Right lobe of liver (tissue), 6 donors: Measurements from ENCODE around the gene SCGB1C2. TPM values are rescaled to one million over a fixed set of nuclear protein-coding genes. Genes with fewer than 3 reads are reported as not detected.
A peak's percentile ranks its signal among the peaks of the same experiment; 100 is the strongest.

ENCODE experiments used
- ATAC-seq, 4 donors: fragments of 200-7000 bp; cut with Tn5 transposase; one replicate each; pipeline ENCODE4 v1.9.1; 2020; ENCODE audit warnings: mild to moderate bottlenecking in 4 of 4, moderate library complexity in 4 of 4
- DNase-seq, 3 donors: peaks; one replicate each; pipeline ENCODE4 v3.0.0-alpha.2; 2020
- H3K27ac ChIP-seq, 3 donors: fragments of 200-600 bp; one replicate each; pipeline ENCODE4 v1.8.0; 2022
- H3K27me3 ChIP-seq, 2 donors: fragments of 200-600 bp; one replicate each; pipeline ENCODE4 v1.8.0; 2022
- H3K36me3 ChIP-seq, 4 donors: fragments of 200-600 bp; sonication (generic) in 1 of 4; one replicate each; pipeline versions ENCODE4 v1.5.1 to v1.8.0; 2017 to 2022; ENCODE audit warnings: control low read depth in 1 of 4
- H3K4me1 ChIP-seq, 4 donors: fragments of 200-600 bp; sonication (generic) in 1 of 4; one replicate each; pipeline versions ENCODE4 v1.5.1 to v1.8.0; 2017 to 2022; ENCODE audit warnings: control low read depth in 1 of 4
- H3K4me3 ChIP-seq, 3 donors: fragments of 200-600 bp; one replicate each; pipeline ENCODE4 v1.8.0; 2022
- H3K9me3 ChIP-seq, 4 donors: fragments of 200-600 bp; sonication (generic) in 1 of 4; one replicate each; pipeline versions ENCODE4 v1.5.1 to v1.8.0; 2017 to 2022; ENCODE audit warnings: control low read depth in 1 of 4
- POLR2A ChIP-seq: fragments of 450-650 bp; IDR thresholded peaks from one replicate; pipeline ENCODE4 v1.6.1; 2017; ENCODE audit warnings: antibody characterized with exemption, mild to moderate bottlenecking
- WGBS: methylation state at CpG from one replicate; pipeline ENCODE4 v1.1.6; 2018; ENCODE audit warnings: low coverage, low lambda C conversion rate; ENCODE audit not compliant: insufficient coverage; ENCODE audit errors: missing lambda C conversion rate; 5-methylcytosine and 5-hydroxymethylcytosine counted together
- intact Hi-C, 2 donors: fragments of 100-400 bp; cut with DNase I; formaldehyde crosslinking; loops; one replicate each; pipeline versions ENCODE4 v1.11.2 to v1.14.1; 2022
- total RNA-seq, 6 experiments: library from RNA; depleted of rRNA in 2 of 6; stranded (reverse); fragments of >200 nt in 2 of 6; fragmentation: NEBNext Ultra II Directional in 3 of 6; extraction: Animal tissue kit (Norgen Biotek cat#: 25700) in 3 of 6; gene quantifications; one replicate each; pipeline versions ENCODE4 v1.1.0 to v1.2.4, GENCODE V29; 2016 to 2023
- TF ChIP-seq, protein P1 (sequence below), 4 donors: fragments of 200-600 bp in 3 of 4; fragments of 450-650 bp in 1 of 4; IDR thresholded peaks; one replicate each; pipeline versions ENCODE4 v1.5.1 to v1.8.0; 2016 to 2022; ENCODE audit warnings: antibody characterized with exemption in 4 of 4, mild to moderate bottlenecking in 2 of 4
- donor health status: DM: no; HTN: yes; CAD: no.
- donor health status: DM: no; HTN: no; CAD: no.
- donor health status: DM: no; HTN: no; CAD: no.
- donor health status: DM: no; HTN: yes; CAD: no.
- donor health status: DM: no; HTN: yes; CAD: no.

The SCGB1C2 gene
- total RNA-seq, 6 experiments from 2014 or later, result not detected

DNA sequence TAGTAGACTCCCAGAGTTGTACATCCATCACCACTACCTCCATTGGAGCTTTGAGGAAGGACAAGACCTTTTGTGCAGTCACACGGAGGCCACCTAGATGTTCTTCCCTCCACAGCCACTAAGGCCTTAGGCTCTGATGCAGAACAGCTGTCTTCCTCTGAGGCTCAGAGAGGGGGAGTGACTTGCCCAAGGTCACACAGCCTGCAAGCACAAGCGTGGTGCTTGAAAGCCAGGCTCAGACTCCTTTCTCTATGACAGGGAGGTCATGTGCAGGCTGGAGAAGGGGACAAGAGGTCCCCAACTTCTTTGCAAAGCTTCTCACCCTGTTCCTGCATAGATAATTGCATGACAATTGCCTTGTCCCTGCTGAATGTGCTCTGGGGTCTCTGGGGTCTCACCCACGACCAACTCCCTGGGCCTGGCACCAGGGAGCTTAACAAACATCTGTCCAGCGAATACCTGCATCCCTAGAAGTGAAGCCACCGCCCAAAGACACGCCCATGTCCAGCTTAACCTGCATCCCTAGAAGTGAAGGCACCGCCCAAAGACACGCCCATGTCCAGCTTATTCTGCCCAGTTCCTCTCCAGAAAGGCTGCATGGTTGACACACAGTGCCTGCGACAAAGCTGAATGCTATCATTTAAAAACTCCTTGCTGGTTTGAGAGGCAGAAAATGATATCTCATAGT lies 12.7 kb downstream of the SCGB1C2 start:
- Histone ChIP-seq H3K9me3 (no peaks in the 10 kb centered on the region), H3K4me1 (peaks cover 0 to 5% (median 0%) of the 10 kb centered on the region in 4 donors), H3K36me3 (no peaks in the 10 kb centered on the region), H3K27ac (no peak overlapping the region), H3K4me3 (no peak overlapping the region), H3K27me3 (no peaks in the 10 kb centered on the region)
- 92% methylated on average over 8 of the region's 9 CpGs for WGBS
- TF ChIP-seq POLR2A, result no peak
- TF ChIP-seq, protein P1, sequence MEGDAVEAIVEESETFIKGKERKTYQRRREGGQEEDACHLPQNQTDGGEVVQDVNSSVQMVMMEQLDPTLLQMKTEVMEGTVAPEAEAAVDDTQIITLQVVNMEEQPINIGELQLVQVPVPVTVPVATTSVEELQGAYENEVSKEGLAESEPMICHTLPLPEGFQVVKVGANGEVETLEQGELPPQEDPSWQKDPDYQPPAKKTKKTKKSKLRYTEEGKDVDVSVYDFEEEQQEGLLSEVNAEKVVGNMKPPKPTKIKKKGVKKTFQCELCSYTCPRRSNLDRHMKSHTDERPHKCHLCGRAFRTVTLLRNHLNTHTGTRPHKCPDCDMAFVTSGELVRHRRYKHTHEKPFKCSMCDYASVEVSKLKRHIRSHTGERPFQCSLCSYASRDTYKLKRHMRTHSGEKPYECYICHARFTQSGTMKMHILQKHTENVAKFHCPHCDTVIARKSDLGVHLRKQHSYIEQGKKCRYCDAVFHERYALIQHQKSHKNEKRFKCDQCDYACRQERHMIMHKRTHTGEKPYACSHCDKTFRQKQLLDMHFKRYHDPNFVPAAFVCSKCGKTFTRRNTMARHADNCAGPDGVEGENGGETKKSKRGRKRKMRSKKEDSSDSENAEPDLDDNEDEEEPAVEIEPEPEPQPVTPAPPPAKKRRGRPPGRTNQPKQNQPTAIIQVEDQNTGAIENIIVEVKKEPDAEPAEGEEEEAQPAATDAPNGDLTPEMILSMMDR (IDR thresholded peaks at IDR 0.05), result no peak
- peak in 2 of 3 donors; percentile 15 to 27 for DNase-seq
- intact Hi-C loops, result no loop called here
- ATAC-seq, result no peak

DNA sequence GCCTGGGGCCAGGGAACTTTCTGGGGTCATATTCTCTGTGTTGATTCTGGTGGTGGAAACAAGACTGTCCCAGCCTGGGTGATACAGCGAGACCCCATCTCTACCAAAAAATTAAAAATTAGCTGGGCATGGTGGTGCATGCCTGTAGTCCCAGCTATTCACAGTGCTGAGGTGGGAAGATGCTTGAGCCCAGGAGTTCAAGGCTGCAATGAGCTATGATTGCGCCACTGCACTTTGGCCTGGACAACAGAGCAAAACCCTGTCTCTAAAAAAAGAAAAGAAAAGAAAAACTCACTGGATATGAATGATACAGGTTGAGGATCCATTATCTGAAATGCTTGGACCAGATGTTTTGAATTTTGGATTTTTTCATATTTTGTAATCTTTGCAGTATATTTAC lies 13.6 kb downstream of the SCGB1C2 start:
- Histone ChIP-seq H3K9me3 (no peaks in the 10 kb centered on the region), H3K4me1 (peaks cover 0 to 5% (median 0%) of the 10 kb centered on the region in 4 donors), H3K27ac (no peak overlapping the region), H3K36me3 (no peaks in the 10 kb centered on the region), H3K27me3 (no peaks in the 10 kb centered on the region), H3K4me3 (no peak overlapping the region)
- peak; percentile 33 to 68 (median 64) for DNase-seq
- no peak for TF ChIP-seq POLR2A
- intact Hi-C loops, result no loop called here
- WGBS, result 42% methylated on average over 2 of the region's 2 CpGs
- peak; percentile 64 to 85 (median 73) for ATAC-seq

DNA sequence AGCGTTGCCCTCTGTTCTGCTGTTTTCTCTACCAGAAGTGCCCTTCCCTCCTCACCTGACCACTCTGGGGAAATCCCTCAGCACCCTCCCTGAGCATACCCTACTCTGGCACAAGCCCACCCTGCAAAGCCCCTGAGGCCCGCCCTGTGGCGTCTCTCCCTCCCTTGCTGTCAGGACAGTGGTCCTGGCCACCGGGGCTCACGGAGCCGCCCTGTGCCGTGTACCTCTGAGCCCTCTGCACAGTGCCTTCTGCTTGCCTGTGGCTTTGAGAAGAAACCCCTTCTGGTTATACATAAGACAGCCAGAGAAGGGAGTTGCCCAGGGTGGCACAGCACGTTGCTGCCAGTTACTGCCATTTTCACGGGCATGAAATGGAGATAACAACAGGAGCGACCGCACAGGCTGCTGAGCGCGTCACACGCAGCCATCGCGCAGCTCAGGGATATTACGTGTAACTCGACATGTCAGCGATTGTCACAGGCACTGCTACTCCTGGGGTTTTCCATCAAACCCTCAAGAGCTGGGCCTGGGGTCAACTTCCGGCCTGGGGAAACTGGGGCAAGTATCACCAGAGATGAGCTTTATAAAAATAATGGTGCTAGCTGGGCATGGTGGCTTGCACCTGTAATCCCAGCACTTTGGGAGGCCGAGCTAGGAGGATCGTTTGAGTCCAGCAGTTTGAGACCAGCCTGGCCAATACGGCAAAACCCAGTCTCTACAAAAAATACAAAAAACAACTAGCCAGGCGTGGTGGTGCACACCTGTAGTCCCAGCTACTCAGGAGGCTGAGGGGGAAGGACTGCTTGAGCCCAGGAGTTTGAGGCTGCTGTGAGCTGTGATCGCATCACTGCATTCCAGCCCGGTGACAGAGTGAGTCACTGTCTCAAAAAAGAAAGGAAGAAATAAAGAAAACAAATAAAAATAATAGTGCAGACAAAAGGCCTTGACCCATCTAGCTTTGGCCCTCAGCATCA lies 14.8 kb downstream of the SCGB1C2 start:
- intact Hi-C loops, result no loop called here
- Histone ChIP-seq H3K4me3 (no peak overlapping the region), H3K4me1 (peaks cover 0 to 5% (median 0%) of the 10 kb centered on the region in 4 donors), H3K36me3 (no peaks in the 10 kb centered on the region), H3K9me3 (no peaks in the 10 kb centered on the region), H3K27ac (no peak overlapping the region), H3K27me3 (no peaks in the 10 kb centered on the region)
- peak; percentile 10 to 44 (median 43) for DNase-seq
- TF ChIP-seq, protein P1 (IDR thresholded peaks at IDR 0.05), result no peak
- no peak for TF ChIP-seq POLR2A
- WGBS, result 80% methylated on average over 19 of the region's 26 CpGs
- no peak for ATAC-seq

DNA sequence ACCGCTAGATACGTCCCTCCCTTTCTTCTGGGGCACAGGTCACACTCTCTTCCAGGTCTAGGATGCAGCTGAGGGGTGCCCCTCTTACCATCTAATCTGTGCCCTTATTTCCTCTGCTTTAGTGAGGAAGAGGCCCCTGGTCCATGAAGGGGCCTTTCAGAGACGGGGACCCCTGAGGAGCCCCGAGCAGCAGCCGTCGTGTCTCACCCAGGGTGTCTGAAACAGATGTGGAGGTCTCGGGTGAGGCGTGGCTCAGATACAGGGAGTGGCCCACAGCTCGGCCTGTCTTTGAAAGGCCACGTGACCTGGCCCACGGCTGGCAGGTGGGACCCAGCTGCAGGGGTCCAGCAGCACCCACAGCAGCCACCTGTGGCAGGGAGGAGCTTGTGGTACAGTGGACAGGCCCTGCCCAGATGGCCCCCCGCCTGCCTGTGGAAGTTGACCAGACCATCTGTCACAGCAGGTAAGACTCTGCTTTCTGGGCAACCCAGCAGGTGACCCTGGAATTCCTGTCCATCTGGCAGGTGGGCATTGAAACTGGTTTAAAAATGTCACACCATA lies 15.6 kb downstream of the SCGB1C2 start:
- Histone ChIP-seq H3K36me3 (no peaks in the 10 kb centered on the region), H3K27me3 (no peaks in the 10 kb centered on the region), H3K4me3 (no peak overlapping the region), H3K4me1 (peaks cover 0 to 5% (median 0%) of the 10 kb centered on the region in 4 donors), H3K27ac (no peak overlapping the region), H3K9me3 (no peaks in the 10 kb centered on the region)
- 89% methylated on average over 9 of the region's 12 CpGs for WGBS
- ATAC-seq (no peak), DNase-seq (peak in 2 of 3 donors; percentile 42 to 46)
- TF ChIP-seq, protein P1 (IDR thresholded peaks at IDR 0.05), result no peak
- TF ChIP-seq POLR2A, result no peak
- intact Hi-C loops, result no loop called here
